Mesendoderm (in vitro differentiated cells): ENCODE results near the gene CEBPG.

Source experiments
- DNase-seq: peaks from one replicate; pipeline ENCODE4 v3.0.0; 2013
- H2AK5ac ChIP-seq: 2 replicates; pipeline ENCODE4 v1.6.1; 2013; ENCODE audit warnings: low read length, inconsistent platforms
- H2BK120ac ChIP-seq: 2 replicates; pipeline ENCODE4 v1.6.1; 2013; ENCODE audit warnings: low read depth, mild to moderate bottlenecking, low read length, moderate library complexity, mixed read lengths
- H2BK15ac ChIP-seq: replicated peaks from 2 replicates; pipeline ENCODE4 v1.6.1; 2013; ENCODE audit warnings: low read depth, mild to moderate bottlenecking, moderate library complexity
- H2BK5ac ChIP-seq: 2 replicates; pipeline ENCODE4 v1.6.1; 2013; ENCODE audit warnings: low read length, inconsistent platforms
- H3K18ac ChIP-seq: 2 replicates; pipeline ENCODE4 v1.6.1; 2013; ENCODE audit warnings: mild to moderate bottlenecking, low read length, mixed read lengths
- H3K23ac ChIP-seq: one replicate; pipeline ENCODE4 v1.6.1; 2013; ENCODE audit warnings: low read length
- H3K27ac ChIP-seq: 2 replicates; pipeline ENCODE4 v1.5.1; 2013; ENCODE audit warnings: low read depth, mild to moderate bottlenecking, inconsistent platforms, low read length, moderate library complexity
- H3K27me3 ChIP-seq: 2 replicates; pipeline ENCODE4 v1.6.1; 2013; ENCODE audit warnings: low read length, control low read depth, mild to moderate bottlenecking, inconsistent platforms; ENCODE audit not compliant: insufficient read depth, poor library complexity
- H3K36me3 ChIP-seq: 2 replicates; pipeline ENCODE4 v1.6.1; 2013; ENCODE audit warnings: low read length, inconsistent platforms; ENCODE audit not compliant: control insufficient read depth, insufficient read depth
- H3K4ac ChIP-seq: one replicate; pipeline ENCODE4 v1.6.1; 2013; ENCODE audit warnings: low read depth, mild to moderate bottlenecking, low read length, moderate library complexity
- H3K4me1 ChIP-seq: 2 replicates; pipeline ENCODE4 v1.6.1; 2013; ENCODE audit warnings: low read depth, low read length, inconsistent platforms; ENCODE audit not compliant: control insufficient read depth
- H3K4me2 ChIP-seq: 2 replicates; pipeline ENCODE4 v1.6.1; 2013; ENCODE audit warnings: low read length
- H3K4me3 ChIP-seq: 2 replicates; pipeline ENCODE4 v1.5.1; 2013; ENCODE audit warnings: mild to moderate bottlenecking, low read length
- H3K56ac ChIP-seq: one replicate; pipeline ENCODE4 v1.6.1; 2013; ENCODE audit warnings: low read length
- H3K79me1 ChIP-seq: 2 replicates; pipeline ENCODE4 v1.6.1; 2013; ENCODE audit warnings: low read length, inconsistent platforms
- H3K79me2 ChIP-seq: 2 replicates; pipeline ENCODE4 v1.6.1; 2013; ENCODE audit warnings: mild to moderate bottlenecking, low read length; ENCODE audit not compliant: control insufficient read depth, insufficient read depth
- H3K9ac ChIP-seq: 2 replicates; pipeline ENCODE4 v1.6.1; 2013; ENCODE audit warnings: low read length, inconsistent platforms
- H4K5ac ChIP-seq: one replicate; pipeline ENCODE4 v1.6.1; 2013; ENCODE audit warnings: low read length
- H4K8ac ChIP-seq: one replicate; pipeline ENCODE4 v1.6.1; 2013; ENCODE audit warnings: low read depth, mild to moderate bottlenecking, control low read depth, low read length, moderate library complexity
- WGBS: extraction: QIAGEN DNeasy Blood & Tissue Kit; methylation state at CpG from one replicate; pipeline ENCODE4 v1.1.7; 2013; ENCODE audit warnings: low lambda C conversion rate, missing lambda C conversion rate; ENCODE audit not compliant: insufficient coverage; ENCODE audit errors: extremely low coverage; 5-methylcytosine and 5-hydroxymethylcytosine counted together

Gene CEBPG

DNA sequence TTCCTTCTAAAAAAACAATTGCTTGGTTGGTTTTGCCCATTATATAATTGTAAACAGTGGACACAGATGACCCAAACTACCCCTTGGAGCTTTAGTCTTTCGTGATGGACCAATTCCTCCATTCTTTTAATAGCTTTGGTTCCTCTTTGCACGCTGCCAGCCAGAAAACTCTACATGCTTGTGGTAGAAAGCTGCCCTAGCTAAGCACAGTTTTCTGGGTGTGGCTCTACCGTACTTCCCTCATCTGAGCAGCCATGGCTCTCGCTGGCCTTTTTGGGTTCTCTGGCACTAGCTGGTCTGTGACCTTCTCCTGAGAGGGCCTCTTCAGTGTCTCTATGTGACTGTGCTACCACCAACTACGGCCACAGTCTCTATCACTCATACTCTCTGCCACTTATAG is 41.3 kb upstream of the CEBPG start:
- Histone ChIP-seq H3K4me2 (no peak overlapping the region), H3K4me3 (no peak overlapping the region), H3K79me1 (no peaks in the 10 kb centered on the region), H3K23ac (no peak overlapping the region), H2BK15ac (no peak overlapping the region), H3K36me3 (no peaks in the 10 kb centered on the region), H4K8ac (no peak overlapping the region), H4K5ac (no peak overlapping the region), H3K4ac (no peak overlapping the region), H2BK5ac (no peak overlapping the region), H3K9ac (no peak overlapping the region), H2BK120ac (no peak overlapping the region), H3K27me3 (no peaks in the 10 kb centered on the region), H3K4me1 (no peaks in the 10 kb centered on the region), H3K18ac (no peak overlapping the region), H3K79me2 (no peaks in the 10 kb centered on the region), H3K56ac (no peak overlapping the region), H2AK5ac (no peak overlapping the region), H3K27ac (no peak overlapping the region)
- WGBS = no CpG with 5 or more reads among the region's 5 CpGs
- no peak for DNase-seq

DNA sequence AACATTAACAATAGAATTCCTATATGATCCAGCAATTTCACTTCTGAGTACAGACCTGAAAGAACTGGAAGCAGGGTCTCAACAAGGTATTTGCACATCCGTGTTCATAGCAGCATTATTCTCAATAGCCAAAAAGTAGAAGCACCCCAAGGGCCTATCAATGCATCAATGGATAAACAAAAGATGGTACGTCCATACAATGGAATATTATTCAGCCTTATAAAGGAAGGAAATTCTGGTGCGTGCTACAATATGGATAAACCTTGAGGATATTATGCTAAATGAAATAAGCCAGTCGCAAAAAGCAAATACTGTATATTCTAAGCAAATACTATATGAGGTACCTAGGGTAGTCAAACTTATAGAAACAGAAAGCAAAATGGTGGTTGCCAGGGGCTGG is 40.4 kb upstream of the CEBPG start:
- Histone ChIP-seq H3K79me1 (no peaks in the 10 kb centered on the region), H3K56ac (no peak overlapping the region), H2BK5ac (no peak overlapping the region), H3K18ac (no peak overlapping the region), H3K23ac (no peak overlapping the region), H2BK120ac (no peak overlapping the region), H3K79me2 (no peaks in the 10 kb centered on the region), H3K27ac (no peak overlapping the region), H3K4me2 (no peak overlapping the region), H3K4ac (no peak overlapping the region), H2AK5ac (no peak overlapping the region), H3K4me3 (no peak overlapping the region), H3K9ac (no peak overlapping the region), H4K5ac (no peak overlapping the region), H2BK15ac (no peak overlapping the region), H3K36me3 (no peaks in the 10 kb centered on the region), H3K4me1 (no peaks in the 10 kb centered on the region), H3K27me3 (no peaks in the 10 kb centered on the region), H4K8ac (no peak overlapping the region)
- no CpG with 5 or more reads among the region's 4 CpGs for WGBS
- no peak for DNase-seq

DNA sequence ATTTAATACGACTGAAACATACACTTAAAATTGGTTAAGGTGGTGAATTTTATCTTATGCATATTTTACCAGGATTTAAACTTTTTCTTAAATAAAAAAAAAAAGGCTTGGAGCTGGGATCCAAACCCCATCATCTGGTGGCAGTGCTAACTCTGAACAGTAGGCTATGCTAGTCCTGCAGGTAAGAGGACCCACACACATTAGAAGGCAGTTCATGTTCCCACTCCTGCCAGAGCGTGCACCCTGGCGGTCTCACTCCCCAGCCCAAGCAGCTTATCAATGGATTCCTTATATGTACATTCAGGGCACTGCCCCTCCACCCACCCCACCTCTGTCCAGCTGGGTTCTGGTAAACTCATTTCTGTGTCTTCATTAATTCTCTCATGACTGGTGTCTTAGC is 39.9 kb upstream of the CEBPG start:
- no peaks in the 10 kb centered on the region for H3K79me1 ChIP-seq
- H3K27me3 ChIP-seq = no peaks in the 10 kb centered on the region
- H2BK120ac ChIP-seq = no peak overlapping the region
- H3K4me2 ChIP-seq = no peak overlapping the region
- no peak overlapping the region for H3K56ac ChIP-seq
- H2BK5ac ChIP-seq = no peak overlapping the region
- H4K5ac ChIP-seq = no peak overlapping the region
- no peak overlapping the region for H3K18ac ChIP-seq
- DNase-seq = no peak
- no peaks in the 10 kb centered on the region for H3K4me1 ChIP-seq
- no peak overlapping the region for H2AK5ac ChIP-seq
- H3K23ac ChIP-seq = no peak overlapping the region
- no peaks in the 10 kb centered on the region for H3K36me3 ChIP-seq
- no peak overlapping the region for H4K8ac ChIP-seq
- H2BK15ac ChIP-seq = no peak overlapping the region
- H3K4ac ChIP-seq = no peak overlapping the region
- H3K27ac ChIP-seq = no peak overlapping the region
- no peaks in the 10 kb centered on the region for H3K79me2 ChIP-seq
- WGBS = no CpG with 5 or more reads among the region's 3 CpGs
- H3K9ac ChIP-seq = no peak overlapping the region
- no peak overlapping the region for H3K4me3 ChIP-seq

DNA sequence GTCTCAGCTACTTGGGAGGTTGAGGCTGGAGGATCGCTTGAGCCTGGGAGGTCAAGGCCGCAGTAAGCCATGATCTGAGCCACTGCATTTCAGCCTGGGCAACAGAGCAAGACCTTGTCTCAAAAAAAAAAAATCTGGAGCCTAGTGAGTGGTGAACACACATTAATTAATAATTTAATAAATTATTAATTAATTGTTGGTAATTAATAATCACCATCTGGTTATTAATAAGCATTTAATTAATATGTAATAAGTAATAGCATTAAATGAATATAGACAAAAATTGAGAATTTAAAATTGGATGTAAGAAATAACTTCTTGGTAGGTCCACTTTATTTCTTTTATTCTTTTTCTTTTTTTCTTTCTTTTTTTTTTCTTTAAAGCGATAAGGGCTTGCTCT is 39.2 kb upstream of the CEBPG start:
- Histone ChIP-seq H3K23ac (no peak overlapping the region), H3K79me1 (no peaks in the 10 kb centered on the region)

DNA sequence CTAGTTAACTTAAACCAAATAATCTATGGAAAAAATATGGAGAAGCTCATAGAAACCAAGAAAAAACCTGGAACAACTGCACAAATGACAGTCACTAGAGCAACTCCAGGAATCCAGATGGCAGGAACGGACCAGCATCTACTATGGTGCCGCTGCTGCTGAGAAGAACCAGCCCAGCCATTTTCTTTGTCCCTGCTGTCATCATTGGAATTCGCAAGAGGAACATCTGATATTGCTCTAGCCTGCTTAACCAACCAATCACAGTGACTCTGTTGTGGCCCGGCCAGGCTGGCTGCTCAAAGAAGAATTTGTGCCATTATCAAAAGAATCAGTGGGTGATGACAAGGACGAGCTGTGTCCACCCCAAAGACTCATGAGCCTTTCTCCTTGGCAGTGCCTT is 38.1 kb upstream of the CEBPG start:
- Histone ChIP-seq H2BK120ac (no peak overlapping the region), H3K27ac (no peak overlapping the region), H3K9ac (no peak overlapping the region), H3K4me3 (no peak overlapping the region), H3K4me1 (no peaks in the 10 kb centered on the region), H4K8ac (no peak overlapping the region), H2BK5ac (no peak overlapping the region), H2BK15ac (no peak overlapping the region), H3K79me1 (no peaks in the 10 kb centered on the region), H3K36me3 (no peaks in the 10 kb centered on the region), H3K23ac (no peak overlapping the region), H3K27me3 (no peaks in the 10 kb centered on the region), H3K56ac (no peak overlapping the region), H3K18ac (no peak overlapping the region), H4K5ac (no peak overlapping the region), H2AK5ac (no peak overlapping the region), H3K4ac (no peak overlapping the region), H3K79me2 (no peaks in the 10 kb centered on the region), H3K4me2 (no peak overlapping the region)
- no peak for DNase-seq
- no CpG with 5 or more reads among the region's 5 CpGs for WGBS

More for the DNA sequence above, 39.2 kb upstream of the CEBPG start:
- Histone ChIP-seq H3K4me2 (no peak overlapping the region), H3K27ac (no peak overlapping the region), H2BK15ac (no peak overlapping the region), H3K56ac (no peak overlapping the region), H3K36me3 (no peaks in the 10 kb centered on the region), H2BK120ac (no peak overlapping the region), H3K27me3 (no peaks in the 10 kb centered on the region), H3K4ac (no peak overlapping the region), H3K4me3 (no peak overlapping the region), H4K8ac (no peak overlapping the region), H3K9ac (no peak overlapping the region), H3K4me1 (no peaks in the 10 kb centered on the region), H3K18ac (no peak overlapping the region), H4K5ac (no peak overlapping the region), H2BK5ac (no peak overlapping the region), H3K79me2 (no peaks in the 10 kb centered on the region), H2AK5ac (no peak overlapping the region)
- DNase-seq = no peak
- WGBS = no CpG with 5 or more reads among the region's 3 CpGs
